Right lobe of liver (tissue), 6 donors: Measurements from ENCODE around the gene TCF4. TPM values are rescaled to one million over a fixed set of nuclear protein-coding genes. Genes with fewer than 3 reads are reported as not detected.

Experiments used
- ATAC-seq, 4 donors: fragments of 200-7000 bp; cut with Tn5 transposase; one replicate each; pipeline ENCODE4 v1.9.1; 2020; ENCODE audit warnings: mild to moderate bottlenecking in 4 of 4, moderate library complexity in 4 of 4
- DNase-seq, 3 donors: peaks; one replicate each; pipeline ENCODE4 v3.0.0-alpha.2; 2020
- H3K27ac ChIP-seq, 3 donors: fragments of 200-600 bp; one replicate each; pipeline ENCODE4 v1.8.0; 2022
- H3K27me3 ChIP-seq, 2 donors: fragments of 200-600 bp; one replicate each; pipeline ENCODE4 v1.8.0; 2022
- H3K36me3 ChIP-seq, 4 donors: fragments of 200-600 bp; sonication (generic) in 1 of 4; one replicate each; pipeline versions ENCODE4 v1.5.1 to v1.8.0; 2017 to 2022; ENCODE audit warnings: control low read depth in 1 of 4
- H3K4me1 ChIP-seq, 4 donors: fragments of 200-600 bp; sonication (generic) in 1 of 4; one replicate each; pipeline versions ENCODE4 v1.5.1 to v1.8.0; 2017 to 2022; ENCODE audit warnings: control low read depth in 1 of 4
- H3K4me3 ChIP-seq, 3 donors: fragments of 200-600 bp; one replicate each; pipeline ENCODE4 v1.8.0; 2022
- H3K9me3 ChIP-seq, 4 donors: fragments of 200-600 bp; sonication (generic) in 1 of 4; one replicate each; pipeline versions ENCODE4 v1.5.1 to v1.8.0; 2017 to 2022; ENCODE audit warnings: control low read depth in 1 of 4
- POLR2A ChIP-seq: fragments of 450-650 bp; IDR thresholded peaks from one replicate; pipeline ENCODE4 v1.6.1; 2017; ENCODE audit warnings: antibody characterized with exemption, mild to moderate bottlenecking
- WGBS: methylation state at CpG from one replicate; pipeline ENCODE4 v1.1.6; 2018; ENCODE audit warnings: low coverage, low lambda C conversion rate; ENCODE audit not compliant: insufficient coverage; ENCODE audit errors: missing lambda C conversion rate; 5-methylcytosine and 5-hydroxymethylcytosine counted together
- intact Hi-C, 2 donors: fragments of 100-400 bp; cut with DNase I; formaldehyde crosslinking; loops; one replicate each; pipeline versions ENCODE4 v1.11.2 to v1.14.1; 2022
- total RNA-seq, 6 experiments: library from RNA; depleted of rRNA in 2 of 6; stranded (reverse); fragments of >200 nt in 2 of 6; fragmentation: NEBNext Ultra II Directional in 3 of 6; extraction: Animal tissue kit (Norgen Biotek cat#: 25700) in 3 of 6; gene quantifications; one replicate each; pipeline versions ENCODE4 v1.1.0 to v1.2.4, GENCODE V29; 2016 to 2023
- TF ChIP-seq, protein P1 (sequence below), 4 donors: fragments of 200-600 bp in 3 of 4; fragments of 450-650 bp in 1 of 4; IDR thresholded peaks; one replicate each; pipeline versions ENCODE4 v1.5.1 to v1.8.0; 2016 to 2022; ENCODE audit warnings: antibody characterized with exemption in 4 of 4, mild to moderate bottlenecking in 2 of 4
- donor health status: DM: no; HTN: yes; CAD: no.
- donor health status: DM: no; HTN: no; CAD: no.
- donor health status: DM: no; HTN: no; CAD: no.
- donor health status: DM: no; HTN: yes; CAD: no.
- donor health status: DM: no; HTN: yes; CAD: no.

The TCF4 gene
- total RNA-seq, 6 experiments from 2014 or later = 8.1 to 19.5 (median 10.4) TPM

DNA sequence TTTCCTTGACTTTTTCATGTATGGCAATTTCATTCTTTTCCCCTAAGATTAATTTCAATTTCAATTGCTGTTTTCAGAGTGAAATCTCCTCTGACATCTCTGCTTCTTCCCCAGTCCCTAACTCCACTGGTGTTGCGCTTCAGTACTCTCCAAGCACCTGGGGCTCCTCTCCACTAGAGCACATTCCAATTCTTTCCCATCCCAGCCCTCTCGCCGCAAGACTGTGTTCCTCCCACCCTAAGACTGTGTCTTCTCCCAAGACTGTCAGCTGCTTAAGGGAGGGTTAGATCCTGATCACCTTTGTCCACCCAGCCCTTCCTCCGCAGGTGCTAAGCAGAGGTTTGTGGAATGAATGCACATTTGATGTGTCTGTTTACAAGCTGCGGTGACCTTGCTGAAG, 373.0 kb downstream of the TCF4 start:
- Histone ChIP-seq H3K36me3 (no peaks in the 10 kb centered on the region), H3K4me1 (no peaks in the 10 kb centered on the region), H3K27me3 (no peaks in the 10 kb centered on the region), H3K4me3 (no peak overlapping the region), H3K27ac (no peak overlapping the region), H3K9me3 (no peaks in the 10 kb centered on the region)
- DNase-seq (no peak), ATAC-seq (no peak)
- no peak for TF ChIP-seq POLR2A
- TF ChIP-seq, protein P1, sequence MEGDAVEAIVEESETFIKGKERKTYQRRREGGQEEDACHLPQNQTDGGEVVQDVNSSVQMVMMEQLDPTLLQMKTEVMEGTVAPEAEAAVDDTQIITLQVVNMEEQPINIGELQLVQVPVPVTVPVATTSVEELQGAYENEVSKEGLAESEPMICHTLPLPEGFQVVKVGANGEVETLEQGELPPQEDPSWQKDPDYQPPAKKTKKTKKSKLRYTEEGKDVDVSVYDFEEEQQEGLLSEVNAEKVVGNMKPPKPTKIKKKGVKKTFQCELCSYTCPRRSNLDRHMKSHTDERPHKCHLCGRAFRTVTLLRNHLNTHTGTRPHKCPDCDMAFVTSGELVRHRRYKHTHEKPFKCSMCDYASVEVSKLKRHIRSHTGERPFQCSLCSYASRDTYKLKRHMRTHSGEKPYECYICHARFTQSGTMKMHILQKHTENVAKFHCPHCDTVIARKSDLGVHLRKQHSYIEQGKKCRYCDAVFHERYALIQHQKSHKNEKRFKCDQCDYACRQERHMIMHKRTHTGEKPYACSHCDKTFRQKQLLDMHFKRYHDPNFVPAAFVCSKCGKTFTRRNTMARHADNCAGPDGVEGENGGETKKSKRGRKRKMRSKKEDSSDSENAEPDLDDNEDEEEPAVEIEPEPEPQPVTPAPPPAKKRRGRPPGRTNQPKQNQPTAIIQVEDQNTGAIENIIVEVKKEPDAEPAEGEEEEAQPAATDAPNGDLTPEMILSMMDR (IDR thresholded peaks at IDR 0.05) = no peak
- 69% methylated on average over 5 of the region's 5 CpGs for WGBS
- intact Hi-C loops = no loop called here

- Histone ChIP-seq H3K9me3 (no peaks in the 10 kb centered on the region), H3K27ac (no peak overlapping the region), H3K27me3 (no peaks in the 10 kb centered on the region), H3K36me3 (no peaks in the 10 kb centered on the region), H3K4me3 (no peak overlapping the region), H3K4me1 (no peaks in the 10 kb centered on the region)
- TF ChIP-seq POLR2A = no peak
- TF ChIP-seq, protein P1 (IDR thresholded peaks at IDR 0.05) = no peak
- WGBS = no CpG with 5 or more reads among the region's 2 CpGs
- no peak for ATAC-seq
- no peak for DNase-seq
- intact Hi-C loops = no loop called here
Measured at GRCh38 chr18:55214534-55214933, 373.5 kb downstream of the TCF4 start.

- Histone ChIP-seq H3K9me3 (no peaks in the 10 kb centered on the region), H3K27ac (no peak overlapping the region), H3K4me1 (no peaks in the 10 kb centered on the region), H3K27me3 (no peaks in the 10 kb centered on the region), H3K4me3 (no peak overlapping the region), H3K36me3 (no peaks in the 10 kb centered on the region)
- intact Hi-C loops = no loop called here
- 71% methylated on average over 1 of the region's 1 CpG for WGBS
- no peak for ATAC-seq
- DNase-seq = no peak
- no peak for TF ChIP-seq POLR2A
- TF ChIP-seq, protein P1 (IDR thresholded peaks at IDR 0.05) = no peak
Measured at GRCh38 chr18:55213586-55213985, 374.4 kb downstream of the TCF4 start.

GRCh38 chr18:55206927-55207326, 381.1 kb downstream of the TCF4 start:
- intact Hi-C loops = no loop called here
- no peaks in the 10 kb centered on the region for H3K27me3 ChIP-seq
- no peaks in the 10 kb centered on the region for H3K9me3 ChIP-seq
- ATAC-seq = no peak
- 69% methylated on average over 2 of the region's 2 CpGs for WGBS
- no peak overlapping the region for H3K27ac ChIP-seq
- H3K36me3 ChIP-seq = no peaks in the 10 kb centered on the region
- TF ChIP-seq, protein P1 (IDR thresholded peaks at IDR 0.05) = no peak
- TF ChIP-seq POLR2A = no peak
- no peaks in the 10 kb centered on the region for H3K4me1 ChIP-seq
- H3K4me3 ChIP-seq = no peak overlapping the region
- no peak for DNase-seq
